NCI-H1930 (cell line): ENCODE measurements around the gene RIPOR3.
"Not testable (repeated sequence)": the region's sequence is repeated elsewhere in the genome, so short reads cannot be mapped to it uniquely, and the experiment has no call there.

Experiments used
- DNase-seq, 2 experiments: peaks; one replicate each; lab custom pipeline; 2025; lab: John Stamatoyannopoulos, UW

The RIPOR3 gene

DNA sequence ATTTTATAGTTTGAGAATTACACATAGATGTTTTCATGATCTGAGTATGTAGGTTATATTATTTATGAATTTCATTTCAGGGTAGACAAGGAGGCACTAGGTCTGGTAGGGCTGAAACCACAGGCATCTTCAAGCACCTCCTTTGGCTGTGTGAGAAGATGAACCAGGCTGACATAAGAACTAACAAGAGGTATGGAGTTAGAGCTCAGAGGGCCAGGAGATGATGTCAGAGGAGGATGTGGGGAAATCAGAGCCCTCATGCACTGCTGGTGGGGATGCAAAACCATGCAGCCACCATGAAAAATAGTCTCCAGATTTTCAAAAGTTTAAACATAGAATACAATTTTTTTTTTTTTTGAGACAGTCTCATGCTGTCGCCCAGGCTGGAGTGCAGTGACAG is 13.6 kb upstream of the RIPOR3 start:
- DNase-seq: no peak

GRCh38 chr20:50704514-50704913 is 13.2 kb upstream of the RIPOR3 start:
- DNase-seq: no peak

- not testable (repeated sequence) for DNase-seq
Observed at GRCh38 chr20:50703651-50704438, 12.5 kb upstream of the RIPOR3 start.

DNA sequence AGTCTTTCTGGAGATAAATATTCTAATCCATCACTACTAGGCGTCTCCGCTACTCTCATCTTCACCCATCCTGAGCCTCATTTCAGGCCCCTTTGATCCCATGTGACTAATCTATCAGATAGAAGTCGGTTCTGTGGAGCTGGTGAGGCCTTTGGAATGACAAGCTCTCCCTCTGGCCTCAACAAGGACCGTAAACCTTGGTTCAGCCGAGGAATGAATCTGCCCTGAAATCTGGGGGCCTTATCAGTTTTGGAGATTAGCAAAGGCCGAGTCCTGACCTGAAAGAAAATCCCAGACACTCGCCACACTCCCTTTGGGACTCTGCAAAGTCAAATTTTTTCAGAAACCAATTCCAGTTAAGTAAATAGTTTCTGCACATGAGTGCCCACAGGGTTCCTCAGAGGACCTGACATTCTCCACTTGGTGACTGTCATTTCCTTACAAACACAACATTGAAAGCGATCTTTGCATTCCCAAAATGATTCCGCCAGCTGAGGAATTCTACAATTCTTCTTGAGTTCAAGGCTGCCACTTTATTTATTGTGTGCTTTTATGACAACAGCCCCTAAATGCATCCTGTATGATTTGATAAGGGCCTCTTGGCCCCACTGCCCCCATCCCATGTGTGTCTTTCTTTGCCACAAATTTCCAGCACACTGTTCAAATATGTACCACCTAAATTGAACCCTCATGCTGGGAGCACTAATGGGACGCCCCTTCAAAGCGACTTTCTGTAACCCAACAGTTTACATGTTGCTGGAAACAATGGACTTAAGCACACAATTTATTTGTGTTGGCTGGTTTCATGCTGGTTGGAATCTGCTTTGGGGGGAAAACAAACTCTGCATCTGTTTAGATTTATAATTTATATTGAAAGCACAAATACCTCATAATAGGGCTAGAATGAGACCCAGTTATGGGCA is 10.0 kb upstream of the RIPOR3 start:
- peak; percentile 12 to 13 for DNase-seq

DNA sequence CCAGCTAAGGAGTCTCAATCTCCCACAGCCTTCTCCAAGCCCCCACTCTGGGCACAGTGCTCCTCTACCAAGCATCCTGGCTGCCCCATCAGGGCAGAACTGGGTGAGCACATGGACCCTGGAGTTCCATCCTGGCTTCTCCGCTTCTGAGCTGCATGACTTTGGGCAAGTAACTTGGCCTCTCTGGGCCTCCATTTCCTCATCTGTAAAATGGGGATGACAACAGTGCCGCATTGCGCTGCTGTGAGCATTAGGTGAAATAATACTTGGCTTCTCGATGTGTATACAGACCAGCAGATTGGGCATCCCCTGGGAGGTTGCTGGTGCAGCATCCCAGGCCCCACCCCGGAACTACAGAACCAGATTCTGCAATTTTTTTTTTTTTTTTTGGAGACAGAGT is 8.3 kb upstream of the RIPOR3 start:
- no peak for DNase-seq

GRCh38 chr20:50698255-50698654 is 6.9 kb upstream of the RIPOR3 start:
- DNase-seq: not testable (repeated sequence)

- DNase-seq: no peak
Observed at GRCh38 chr20:50695135-50695872, 4.0 kb upstream of the RIPOR3 start.

GRCh38 chr20:50694379-50695134 is 3.2 kb upstream of the RIPOR3 start:
- DNase-seq: no peak

- DNase-seq: no peak
Observed at GRCh38 chr20:50693001-50693400, 1.7 kb upstream of the RIPOR3 start.

DNA sequence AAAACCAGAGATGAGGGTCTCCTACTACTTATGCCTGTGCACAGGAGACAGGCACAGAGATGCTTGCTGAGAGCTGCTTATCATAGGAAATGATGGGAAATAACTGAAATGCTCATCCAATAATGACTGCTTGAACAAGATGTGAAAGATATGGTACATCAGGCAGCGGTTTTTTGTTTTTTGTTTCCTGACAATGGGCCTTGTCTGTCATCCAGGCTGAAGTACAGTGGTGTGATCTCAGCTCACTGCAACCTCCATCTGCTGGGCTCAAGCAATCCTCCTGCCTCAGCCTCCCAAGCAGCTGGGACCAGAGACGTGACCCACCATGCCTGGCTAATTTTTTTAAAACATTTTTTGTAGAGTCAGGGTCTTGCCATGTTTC is 1.2 kb upstream of the RIPOR3 start:
- no peak for DNase-seq

- no peak for DNase-seq
Observed at GRCh38 chr20:50691573-50692551, 520 bp upstream of the RIPOR3 start.

- DNase-seq: no peak
Observed at GRCh38 chr20:50689864-50690649, 1.3 kb downstream of the RIPOR3 start.

GRCh38 chr20:50688256-50688975 is 2.9 kb downstream of the RIPOR3 start:
- DNase-seq: no peak

DNA sequence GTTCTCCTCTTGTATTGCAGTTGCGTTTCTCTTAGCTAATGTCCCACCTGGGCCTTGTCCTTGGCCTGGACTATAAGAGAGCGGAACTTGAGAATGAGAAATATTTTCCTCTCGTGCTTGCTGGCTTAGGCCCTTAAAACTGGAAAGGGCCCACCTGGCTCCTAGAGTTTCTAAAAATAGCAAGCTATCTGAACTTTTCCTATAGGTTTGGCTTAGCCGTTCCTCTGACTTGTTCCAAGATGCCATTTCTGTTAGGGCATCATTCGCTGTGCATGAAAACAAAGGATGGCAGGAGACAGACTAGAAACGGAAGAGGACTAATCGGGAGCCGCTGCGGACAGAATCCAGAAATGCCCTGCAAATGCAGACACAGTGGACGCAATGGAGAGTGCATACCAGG is 4.5 kb downstream of the RIPOR3 start:
- no peak for DNase-seq

- no peak for DNase-seq
Observed at GRCh38 chr20:50683570-50683969, 7.8 kb downstream of the RIPOR3 start.

DNA sequence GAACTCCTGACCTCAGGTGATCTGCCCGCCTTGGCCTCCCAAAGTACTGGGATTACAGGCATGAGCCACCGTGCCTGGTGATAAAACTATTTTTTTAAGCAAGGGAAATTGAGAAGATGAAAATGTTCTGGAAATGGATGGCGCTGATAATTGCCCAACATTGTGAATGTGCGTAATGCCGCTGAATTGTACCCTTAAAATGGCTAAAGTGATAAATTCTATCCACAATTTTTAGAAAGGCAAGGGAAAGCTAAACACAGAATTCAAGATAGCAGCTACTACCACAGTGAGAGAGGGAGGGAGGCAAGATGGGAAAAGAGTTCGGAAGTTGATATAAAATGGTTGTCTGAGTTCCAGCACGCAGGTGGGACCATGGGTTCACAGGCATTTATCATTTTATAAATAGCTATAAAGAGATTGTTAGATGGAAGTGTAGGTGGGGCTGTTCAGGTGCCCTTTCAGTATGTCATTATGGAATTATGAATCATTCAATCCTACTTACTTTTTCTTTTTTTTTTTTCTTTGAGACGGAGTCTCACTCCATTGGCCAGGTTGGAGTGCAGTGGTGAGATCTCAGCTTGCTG is 8.3 kb downstream of the RIPOR3 start:
- DNase-seq: no peak

- DNase-seq: no peak
Observed at GRCh38 chr20:50682065-50682464, 9.3 kb downstream of the RIPOR3 start.

- DNase-seq: no peak
Observed at GRCh38 chr20:50681359-50682064, 9.8 kb downstream of the RIPOR3 start.
